Stomach (tissue), 4 donors: ENCODE data around the gene RERE.

Source experiments
- EP300 ChIP-seq: sonication (generic); formaldehyde crosslinking; IDR thresholded peaks from one replicate; pipeline ENCODE4 v1.6.1; 2017; ENCODE audit warnings: antibody characterized with exemption
- POLR2A ChIP-seq, 4 donors: fragments of 450-650 bp; IDR thresholded peaks; one replicate each; pipeline ENCODE4 v1.6.1; 2016; ENCODE audit warnings: antibody characterized with exemption in 4 of 4, control low read depth in 2 of 4, mild to moderate bottlenecking in 1 of 4, moderate library complexity in 1 of 4
- POLR2AphosphoS5 ChIP-seq, 3 donors: sonication (generic); formaldehyde crosslinking; IDR thresholded peaks; one replicate each; pipeline ENCODE4 v1.6.1; 2016; ENCODE audit warnings: antibody characterized with exemption in 3 of 3
- TF ChIP-seq, protein P1 (sequence below), 7 experiments: fragments of 450-650 bp in 4 of 7; fragments of 200-600 bp in 3 of 7; sonication (generic) in 3 of 7; IDR thresholded peaks; one replicate each; pipeline ENCODE4 v1.5.1; 2016 to 2019; ENCODE audit warnings: antibody characterized with exemption in 7 of 7, control low read depth in 2 of 7, mild to moderate bottlenecking in 1 of 7

DNA sequence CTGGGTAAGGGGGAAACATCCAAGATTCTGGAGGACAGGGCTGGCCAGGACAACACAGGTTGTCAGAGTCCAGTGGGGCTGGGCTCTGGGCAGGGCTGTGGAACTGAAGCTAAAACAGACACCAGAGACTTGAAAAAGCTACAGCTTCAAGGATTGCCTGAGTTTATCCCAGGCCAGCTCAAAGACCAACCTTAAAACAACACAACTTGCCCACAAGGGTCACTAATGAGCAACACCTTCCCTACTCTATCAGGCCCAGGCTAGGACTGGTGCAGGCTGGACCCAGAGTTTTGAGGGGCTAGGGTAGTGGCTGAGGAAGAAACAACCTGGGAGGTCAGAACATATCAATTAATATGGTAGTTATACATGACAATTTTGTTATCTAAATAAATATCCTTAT is 338.9 kb downstream of the RERE start:
- TF ChIP-seq, protein P1, sequence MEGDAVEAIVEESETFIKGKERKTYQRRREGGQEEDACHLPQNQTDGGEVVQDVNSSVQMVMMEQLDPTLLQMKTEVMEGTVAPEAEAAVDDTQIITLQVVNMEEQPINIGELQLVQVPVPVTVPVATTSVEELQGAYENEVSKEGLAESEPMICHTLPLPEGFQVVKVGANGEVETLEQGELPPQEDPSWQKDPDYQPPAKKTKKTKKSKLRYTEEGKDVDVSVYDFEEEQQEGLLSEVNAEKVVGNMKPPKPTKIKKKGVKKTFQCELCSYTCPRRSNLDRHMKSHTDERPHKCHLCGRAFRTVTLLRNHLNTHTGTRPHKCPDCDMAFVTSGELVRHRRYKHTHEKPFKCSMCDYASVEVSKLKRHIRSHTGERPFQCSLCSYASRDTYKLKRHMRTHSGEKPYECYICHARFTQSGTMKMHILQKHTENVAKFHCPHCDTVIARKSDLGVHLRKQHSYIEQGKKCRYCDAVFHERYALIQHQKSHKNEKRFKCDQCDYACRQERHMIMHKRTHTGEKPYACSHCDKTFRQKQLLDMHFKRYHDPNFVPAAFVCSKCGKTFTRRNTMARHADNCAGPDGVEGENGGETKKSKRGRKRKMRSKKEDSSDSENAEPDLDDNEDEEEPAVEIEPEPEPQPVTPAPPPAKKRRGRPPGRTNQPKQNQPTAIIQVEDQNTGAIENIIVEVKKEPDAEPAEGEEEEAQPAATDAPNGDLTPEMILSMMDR (IDR thresholded peaks at IDR 0.05), result no peak
- TF ChIP-seq POLR2AphosphoS5 (IDR thresholded peaks at IDR 0.05) (no peak), EP300 (no peak), POLR2A (IDR thresholded peaks at IDR 0.05) (no peak)
